ENCODE results near the gene RCOR1. TPM values are rescaled to one million over a fixed set of nuclear protein-coding genes. Genes with fewer than 3 reads are reported as not detected.

RCOR1 gene
- total and polyA plus RNA-seq, 2 donors from 2014 or later, result 4.9 to 17.9 TPM

GRCh38 chr14:102551995-102552705, 40.3 kb upstream of the RCOR1 start:
- Histone ChIP-seq H3K4me3 (ENCODE audit: low read length in 3 of 3) (no peak overlapping the region), H3K27me3 (ENCODE audit: control insufficient read depth, insufficient read depth, low read length) (no peaks in the 10 kb centered on the region), H3K9me3 (ENCODE audit: control insufficient read depth in 2 of 3, insufficient read depth in 1 of 3, low read length in 3 of 3) (no peaks in the 10 kb centered on the region), H3K36me3 (ENCODE audit: control insufficient read depth in 2 of 3, insufficient read depth in 3 of 3, low read length in 3 of 3) (no peaks in the 10 kb centered on the region), H3K4me1 (ENCODE audit: control insufficient read depth in 2 of 3, insufficient read depth in 2 of 3, low read depth in 1 of 3, low read length in 3 of 3) (no peaks in the 10 kb centered on the region), H3K9ac (ENCODE audit: low read length in 3 of 3) (no peak overlapping the region), H3K27ac (ENCODE audit: low read depth in 2 of 2, low read length in 2 of 2) (no peak overlapping the region)
- peak in 1 of 5 donors; percentile 45 for DNase-seq
- TF ChIP-seq CTCF (IDR thresholded peaks at IDR 0.05; ENCODE audit: borderline replicate concordance, extremely low read depth, insufficient read depth), result no peak
- FAIRE-seq, result no peak
- intact Hi-C loops (cut with DNase I), result no loop called here

GRCh38 chr14:102554821-102555819, 37.3 kb upstream of the RCOR1 start:
- no peaks in the 10 kb centered on the region for H3K27me3 ChIP-seq (ENCODE audit: control insufficient read depth, insufficient read depth, low read length)
- no peak for FAIRE-seq
- peak overlapping the region in 2 of 3 donors; percentile 39 to 69 for H3K4me3 ChIP-seq (ENCODE audit: low read length in 3 of 3)
- H3K27ac ChIP-seq (ENCODE audit: low read depth in 2 of 2, low read length in 2 of 2), result no peak overlapping the region
- intact Hi-C loops (cut with DNase I), result no loop called here
- H3K4me1 ChIP-seq (ENCODE audit: control insufficient read depth in 2 of 3, insufficient read depth in 2 of 3, low read depth in 1 of 3, low read length in 3 of 3), result no peaks in the 10 kb centered on the region
- peak; percentile 47 to 82 (median 78) for DNase-seq
- no peaks in the 10 kb centered on the region for H3K36me3 ChIP-seq (ENCODE audit: control insufficient read depth in 2 of 3, insufficient read depth in 3 of 3, low read length in 3 of 3)
- no peak for TF ChIP-seq CTCF (IDR thresholded peaks at IDR 0.05; ENCODE audit: borderline replicate concordance, extremely low read depth, insufficient read depth)
- H3K9me3 ChIP-seq (ENCODE audit: control insufficient read depth in 2 of 3, insufficient read depth in 1 of 3, low read length in 3 of 3), result no peaks in the 10 kb centered on the region
- peak overlapping the region in 2 of 3 donors; percentile 48 to 58 for H3K9ac ChIP-seq (ENCODE audit: low read length in 3 of 3)

GRCh38 chr14:102556098-102556677, 36.3 kb upstream of the RCOR1 start:
- Histone ChIP-seq H3K27ac (ENCODE audit: low read depth in 2 of 2, low read length in 2 of 2) (no peak overlapping the region), H3K27me3 (ENCODE audit: control insufficient read depth, insufficient read depth, low read length) (no peaks in the 10 kb centered on the region), H3K4me3 (ENCODE audit: low read length in 3 of 3) (no peak overlapping the region), H3K36me3 (ENCODE audit: control insufficient read depth in 2 of 3, insufficient read depth in 3 of 3, low read length in 3 of 3) (no peaks in the 10 kb centered on the region), H3K9ac (ENCODE audit: low read length in 3 of 3) (no peak overlapping the region), H3K9me3 (ENCODE audit: control insufficient read depth in 2 of 3, insufficient read depth in 1 of 3, low read length in 3 of 3) (no peaks in the 10 kb centered on the region), H3K4me1 (ENCODE audit: control insufficient read depth in 2 of 3, insufficient read depth in 2 of 3, low read depth in 1 of 3, low read length in 3 of 3) (no peaks in the 10 kb centered on the region)
- DNase-seq (peak in 1 of 5 donors; percentile 74), FAIRE-seq (no peak)
- intact Hi-C loops (cut with DNase I), result no loop called here
- no peak for TF ChIP-seq CTCF (IDR thresholded peaks at IDR 0.05; ENCODE audit: borderline replicate concordance, extremely low read depth, insufficient read depth)

All from kidney (tissue), 14 donors.